HCT116 (cell line): Measurements from ENCODE around the gene HHIPL1. TPM values are rescaled to one million over a fixed set of nuclear protein-coding genes. Genes with fewer than 3 reads are reported as not detected.

Experiments used
- ATAC-seq: fragments of 200-7000 bp; cut with Tn5 transposase; 2 replicates; pipeline ENCODE4 v1.9.1; 2020; ENCODE audit warnings: mild to moderate bottlenecking, moderate library complexity
- BruUV-seq: library from RNA; stranded (reverse); fragments of 400-500 nt; replicated peaks from 2 replicates; lab custom pipeline; 2021; lab: Mats Ljungman, UMichigan
- CTCF ChIA-PET: fragments of 300-600 bp; sonication (Branson Sonifier 250); formaldehyde crosslinking; loops from one replicate; lab custom pipeline; 2021; ENCODE audit warnings: antibody characterized with exemption; lab: Charles Lee
- POLR2A ChIA-PET: fragments of 300-600, 350-600 bp; sonication (Branson Sonifier 250); formaldehyde crosslinking; loops from one replicate; lab custom pipeline; 2021; ENCODE audit warnings: antibody characterized with exemption; lab: Charles Lee
- RAD21 ChIA-PET, 2 experiments: fragments of 300-600 bp; sonication (Branson Sonifier 250); formaldehyde crosslinking; loops; one replicate each; lab custom pipeline; 2023; ENCODE audit warnings: low total read pairs in 2 of 2; ENCODE audit not compliant: uncharacterized antibody in 2 of 2, unreplicated experiment in 2 of 2, low non-redundant PET in 1 of 2; lab: Charles Lee
- DNase-seq: peaks from one replicate; pipeline ENCODE4 v3.0.0-alpha.2; 2010; ENCODE audit warnings: low read depth, low spot score
- H2AFZ ChIP-seq: fragments of 200-600 bp; shearing (Covaris generic), sonication (generic); 2 replicates; pipeline ENCODE4 v1.6.1; 2017; ENCODE audit warnings: low read depth, mixed run types, mixed read lengths, antibody characterized with exemption, low read length; ENCODE audit not compliant: poor library complexity, severe bottlenecking
- H3K27ac ChIP-seq: 2 replicates; pipeline ENCODE4 v1.5.1; 2012; ENCODE audit warnings: low read depth, low read length
- H3K27me3 ChIP-seq: fragments of 200-600 bp; sonication (generic); 2 replicates; pipeline ENCODE4 v1.6.1; 2016; ENCODE audit warnings: mixed run types, low read length, mixed read lengths; ENCODE audit not compliant: insufficient read depth
- H3K36me3 ChIP-seq, 2 experiments: fragments of 200-500 bp in 1 of 2; fragments of 200-600 bp in 1 of 2; sonication (Bioruptor generic) in 1 of 2; sonication (generic) in 1 of 2; 2 replicates each; pipeline versions ENCODE4 v1.5.1 to v1.6.1; 2014 to 2016; ENCODE audit warnings: low read length in 2 of 2, inconsistent platforms in 1 of 2, mixed read lengths in 1 of 2, mixed run types in 1 of 2; ENCODE audit not compliant: insufficient read depth in 2 of 2, control insufficient read depth in 1 of 2
- H3K4me1 ChIP-seq, 2 experiments: fragments of 200-600 bp in 1 of 2; sonication (generic) in 1 of 2; 2 replicates each; pipeline versions ENCODE4 v1.5.1 to v1.6.1; 2012 to 2017; ENCODE audit warnings: low read length in 2 of 2, inconsistent platforms in 1 of 2, mild to moderate bottlenecking in 1 of 2, mixed read lengths in 1 of 2, mixed run types in 1 of 2, moderate library complexity in 1 of 2; ENCODE audit not compliant: insufficient read depth in 2 of 2, control insufficient read depth in 1 of 2
- H3K4me2 ChIP-seq: fragments of 200-600 bp; sonication (generic); 2 replicates; pipeline ENCODE4 v1.6.1; 2017; ENCODE audit warnings: mixed run types, low read length, mixed read lengths
- H3K4me3 ChIP-seq, 2 experiments: fragments of 200-600 bp in 1 of 2; sonication (generic) in 1 of 2; replicated peaks in 1 of 2; 2 replicates each; pipeline ENCODE4 v1.5.1; 2011 to 2016; ENCODE audit warnings: low read length in 2 of 2, control low read depth in 1 of 2, low read depth in 1 of 2, mild to moderate bottlenecking in 1 of 2, mixed read lengths in 1 of 2, mixed run types in 1 of 2
- H3K79me2 ChIP-seq: fragments of 200-600 bp; sonication (generic); 2 replicates; pipeline ENCODE4 v1.6.1; 2017; ENCODE audit warnings: mild to moderate bottlenecking, mixed run types, low read length, moderate library complexity, mixed read lengths; ENCODE audit not compliant: insufficient read depth
- H3K9ac ChIP-seq: fragments of 200-600 bp; sonication (generic); 2 replicates; pipeline ENCODE4 v1.6.1; 2016; ENCODE audit warnings: low read length, mixed read lengths
- H3K9me2 ChIP-seq: fragments of 200-600 bp; sonication (generic), shearing (Covaris generic); 2 replicates; pipeline ENCODE4 v1.6.1; 2017; ENCODE audit warnings: mixed run types, mild to moderate bottlenecking, moderate library complexity; ENCODE audit not compliant: insufficient read depth
- H3K9me3 ChIP-seq, 2 experiments: fragments of 200-500 bp in 1 of 2; fragments of 200-600 bp in 1 of 2; sonication (Bioruptor generic) in 1 of 2; sonication (generic) in 1 of 2; 2 replicates each; pipeline ENCODE4 v1.6.1; 2014 to 2017; ENCODE audit warnings: low read length in 2 of 2, mixed read lengths in 2 of 2, inconsistent platforms in 1 of 2, low read depth in 1 of 2, mild to moderate bottlenecking in 1 of 2, mixed run types in 1 of 2, moderate library complexity in 1 of 2; ENCODE audit not compliant: control insufficient read depth in 1 of 2, insufficient read depth in 1 of 2
- H4K20me1 ChIP-seq: fragments of 200-600 bp; sonication (generic), shearing (Covaris generic); 2 replicates; pipeline ENCODE4 v1.6.1; 2017; ENCODE audit warnings: mixed run types, mild to moderate bottlenecking, moderate library complexity; ENCODE audit not compliant: insufficient read depth
- CEBPB ChIP-seq: IDR thresholded peaks from 2 replicates; pipeline ENCODE4 v1.6.1; 2012; ENCODE audit warnings: low read depth
- EZH2 ChIP-seq: fragments of 200-600 bp; sonication (generic); IDR thresholded peaks from 2 replicates; pipeline ENCODE4 v1.6.1; 2017; ENCODE audit warnings: antibody characterized with exemption, mixed run types
- POLR2AphosphoS5 ChIP-seq: IDR thresholded peaks from 2 replicates; pipeline ENCODE4 v1.6.1; 2011; ENCODE audit warnings: mild to moderate bottlenecking, low read depth, low read length, moderate library complexity
- SIN3A ChIP-seq: IDR thresholded peaks from 2 replicates; pipeline ENCODE4 v1.6.1; 2012; ENCODE audit warnings: low read depth
- SRF ChIP-seq: IDR thresholded peaks from 2 replicates; pipeline ENCODE4 v1.6.1; 2012; ENCODE audit warnings: low read depth
- YY1 ChIP-seq: IDR thresholded peaks from 2 replicates; pipeline ENCODE4 v1.6.1; 2011; ENCODE audit warnings: low read length, low read depth, moderate library complexity, mild to moderate bottlenecking; ENCODE audit not compliant: insufficient replicate concordance; ENCODE audit errors: extremely low read depth
- intact Hi-C: fragments of 100-400 bp; cut with micrococcal nuclease; formaldehyde crosslinking; loops from 2 replicates; pipeline ENCODE4 v1.10.0; 2022
- total RNA-seq: library from RNA; stranded (reverse); gene quantifications from one replicate; pipeline ENCODE4 v1.2.1, GENCODE V29; 2021; ENCODE audit not compliant: unreplicated experiment
- TF ChIP-seq, protein P1 (sequence below): IDR thresholded peaks from 2 replicates; pipeline ENCODE4 v1.6.1; 2011; ENCODE audit warnings: mild to moderate bottlenecking, low read length, moderate library complexity; ENCODE audit not compliant: insufficient replicate concordance; ENCODE audit errors: extremely low read depth
- TF ChIP-seq, protein P2 (sequence below): IDR thresholded peaks from 2 replicates; pipeline ENCODE4 v1.6.1; 2012

HHIPL1 gene
- total RNA-seq, 1 experiment from 2014 or later, result not detected

DNA sequence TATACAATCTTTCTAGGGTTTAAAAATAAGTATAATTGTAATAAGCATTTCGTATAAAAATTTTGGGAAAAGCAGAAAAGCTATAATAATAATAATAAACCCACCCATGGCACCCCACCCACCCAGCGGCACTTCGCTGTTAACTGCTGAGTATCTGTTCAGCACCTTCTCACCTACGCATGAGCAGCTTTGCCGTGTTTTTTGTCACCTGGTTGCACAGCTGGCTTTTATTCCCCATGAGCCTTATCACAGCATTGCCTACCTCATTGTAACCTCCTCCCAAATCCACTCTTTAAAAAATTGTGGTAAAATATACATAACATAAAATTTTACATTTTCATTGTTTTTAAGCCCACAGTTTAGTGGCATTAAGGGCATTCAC is 73.9 kb downstream of the HHIPL1 start:
- intact Hi-C loops, result no loop called here
- H3K9me3 ChIP-seq, result no peaks in the 10 kb centered on the region
- H3K4me2 ChIP-seq, result no peak overlapping the region
- H3K4me3 ChIP-seq, result no peak overlapping the region
- no peak overlapping the region for H3K27ac ChIP-seq
- no peaks in the 10 kb centered on the region for H3K9me2 ChIP-seq
- RAD21 ChIA-PET, result no interaction called here
- no peaks in the 10 kb centered on the region for H3K79me2 ChIP-seq
- no peaks in the 10 kb centered on the region for H3K36me3 ChIP-seq
- POLR2A ChIA-PET, result no interaction called here
- ATAC-seq (no peak), DNase-seq (no peak)
- CTCF ChIA-PET, result no interaction called here
- H3K9ac ChIP-seq, result no peak overlapping the region
- no peaks in the 10 kb centered on the region for H3K4me1 ChIP-seq
- no peak overlapping the region for H2AFZ ChIP-seq
- TF ChIP-seq YY1 (no peak), POLR2AphosphoS5 (no peak), SRF (no peak), SIN3A (no peak), EZH2 (no peak), CEBPB (no peak)
- TF ChIP-seq, protein P1, sequence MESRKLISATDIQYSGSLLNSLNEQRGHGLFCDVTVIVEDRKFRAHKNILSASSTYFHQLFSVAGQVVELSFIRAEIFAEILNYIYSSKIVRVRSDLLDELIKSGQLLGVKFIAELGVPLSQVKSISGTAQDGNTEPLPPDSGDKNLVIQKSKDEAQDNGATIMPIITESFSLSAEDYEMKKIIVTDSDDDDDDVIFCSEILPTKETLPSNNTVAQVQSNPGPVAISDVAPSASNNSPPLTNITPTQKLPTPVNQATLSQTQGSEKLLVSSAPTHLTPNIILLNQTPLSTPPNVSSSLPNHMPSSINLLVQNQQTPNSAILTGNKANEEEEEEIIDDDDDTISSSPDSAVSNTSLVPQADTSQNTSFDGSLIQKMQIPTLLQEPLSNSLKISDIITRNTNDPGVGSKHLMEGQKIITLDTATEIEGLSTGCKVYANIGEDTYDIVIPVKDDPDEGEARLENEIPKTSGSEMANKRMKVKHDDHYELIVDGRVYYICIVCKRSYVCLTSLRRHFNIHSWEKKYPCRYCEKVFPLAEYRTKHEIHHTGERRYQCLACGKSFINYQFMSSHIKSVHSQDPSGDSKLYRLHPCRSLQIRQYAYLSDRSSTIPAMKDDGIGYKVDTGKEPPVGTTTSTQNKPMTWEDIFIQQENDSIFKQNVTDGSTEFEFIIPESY, result no peak
- TF ChIP-seq, protein P2, sequence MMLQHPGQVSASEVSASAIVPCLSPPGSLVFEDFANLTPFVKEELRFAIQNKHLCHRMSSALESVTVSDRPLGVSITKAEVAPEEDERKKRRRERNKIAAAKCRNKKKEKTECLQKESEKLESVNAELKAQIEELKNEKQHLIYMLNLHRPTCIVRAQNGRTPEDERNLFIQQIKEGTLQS, result no peak
- H3K27me3 ChIP-seq, result no peaks in the 10 kb centered on the region
- H4K20me1 ChIP-seq, result no peaks in the 10 kb centered on the region
- BruUV-seq, result no TSS peak
